ENCODE results near the gene ANKIB1.

DNA sequence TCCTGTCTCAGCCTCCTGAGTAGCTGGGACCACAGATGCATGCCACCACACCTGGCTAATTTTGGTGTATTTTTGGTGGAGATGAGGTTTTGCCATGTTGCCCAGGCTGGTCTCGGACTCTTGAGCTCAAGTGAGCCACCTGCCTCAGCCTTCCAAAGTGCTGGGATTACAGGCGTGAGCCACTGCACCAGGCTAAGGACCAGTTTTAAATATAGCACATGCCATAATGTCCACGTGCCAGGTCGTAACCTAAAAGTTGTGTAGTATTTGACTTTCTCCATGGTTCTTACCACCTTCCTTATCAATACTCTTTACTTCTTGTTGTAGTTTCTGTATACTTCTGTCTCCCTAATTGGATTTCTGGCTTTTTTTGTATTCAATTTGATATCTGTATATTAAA is 13.3 kb downstream of the ANKIB1 start:
- TF ChIP-seq, protein P1, sequence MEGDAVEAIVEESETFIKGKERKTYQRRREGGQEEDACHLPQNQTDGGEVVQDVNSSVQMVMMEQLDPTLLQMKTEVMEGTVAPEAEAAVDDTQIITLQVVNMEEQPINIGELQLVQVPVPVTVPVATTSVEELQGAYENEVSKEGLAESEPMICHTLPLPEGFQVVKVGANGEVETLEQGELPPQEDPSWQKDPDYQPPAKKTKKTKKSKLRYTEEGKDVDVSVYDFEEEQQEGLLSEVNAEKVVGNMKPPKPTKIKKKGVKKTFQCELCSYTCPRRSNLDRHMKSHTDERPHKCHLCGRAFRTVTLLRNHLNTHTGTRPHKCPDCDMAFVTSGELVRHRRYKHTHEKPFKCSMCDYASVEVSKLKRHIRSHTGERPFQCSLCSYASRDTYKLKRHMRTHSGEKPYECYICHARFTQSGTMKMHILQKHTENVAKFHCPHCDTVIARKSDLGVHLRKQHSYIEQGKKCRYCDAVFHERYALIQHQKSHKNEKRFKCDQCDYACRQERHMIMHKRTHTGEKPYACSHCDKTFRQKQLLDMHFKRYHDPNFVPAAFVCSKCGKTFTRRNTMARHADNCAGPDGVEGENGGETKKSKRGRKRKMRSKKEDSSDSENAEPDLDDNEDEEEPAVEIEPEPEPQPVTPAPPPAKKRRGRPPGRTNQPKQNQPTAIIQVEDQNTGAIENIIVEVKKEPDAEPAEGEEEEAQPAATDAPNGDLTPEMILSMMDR (optimal IDR thresholded peaks at IDR 0.05 in 1 of 3, IDR thresholded peaks at IDR 0.05 in 1 of 3, conservative IDR thresholded peaks at IDR 0.05 in 1 of 3; ENCODE audit: extremely low read depth in 1 of 3, insufficient read depth in 2 of 3, low read length in 3 of 3), result no peak
- no peak for TF ChIP-seq EZH2 (IDR thresholded peaks at IDR 0.05; ENCODE audit: low read length)
